Heart right ventricle (tissue), 16 donors: ENCODE results near the gene BOD1. TPM values are rescaled to one million over a fixed set of nuclear protein-coding genes. Genes with fewer than 3 reads are reported as not detected.

Experiments
- ATAC-seq, 8 donors: fragments of 200-7000 bp; cut with Tn5 transposase; one replicate each; pipeline ENCODE4 v1.9.1; 2020; ENCODE audit warnings: mild to moderate bottlenecking in 8 of 8, moderate library complexity in 8 of 8, moderate number of reproducible peaks in 1 of 8
- DNase-seq, 2 donors: peaks; one replicate each; pipeline ENCODE4 v3.0.0-alpha.2; 2020
- H3K27ac ChIP-seq, 10 donors: fragments of 200-600 bp; sonication (generic) in 2 of 10; one replicate each; pipeline versions ENCODE4 v1.5.0 to v1.8.0; 2020 to 2022; ENCODE audit warnings: mild to moderate bottlenecking in 3 of 10
- H3K27me3 ChIP-seq, 7 donors: fragments of 200-600 bp; one replicate each; pipeline ENCODE4 v1.8.0; 2021 to 2022; ENCODE audit warnings: mild to moderate bottlenecking in 2 of 7
- H3K36me3 ChIP-seq, 9 donors: fragments of 200-600 bp; sonication (generic) in 1 of 9; one replicate each; pipeline versions ENCODE4 v1.5.0 to v1.8.0; 2020 to 2022; ENCODE audit warnings: mild to moderate bottlenecking in 2 of 9
- H3K4me1 ChIP-seq, 9 donors: fragments of 200-600 bp; sonication (generic) in 1 of 9; one replicate each; pipeline versions ENCODE4 v1.5.0 to v1.8.0; 2020 to 2022; ENCODE audit warnings: mild to moderate bottlenecking in 4 of 9
- H3K4me3 ChIP-seq, 10 donors: fragments of 200-600 bp; sonication (generic) in 2 of 10; one replicate each; pipeline versions ENCODE4 v1.5.0 to v1.8.0; 2020 to 2022; ENCODE audit warnings: mild to moderate bottlenecking in 7 of 10, moderate library complexity in 2 of 10
- H3K9me3 ChIP-seq, 11 donors: fragments of 200-600 bp in 10 of 11; sonication (generic) in 2 of 11; one replicate each; pipeline versions ENCODE4 v1.5.0 to v1.8.0; 2013 to 2022; ENCODE audit warnings: mild to moderate bottlenecking in 2 of 11, control low read depth in 1 of 11, moderate library complexity in 1 of 11
- WGBS, 2 donors: extraction: QIAGEN DNeasy Blood & Tissue Kit; methylation state at CpG; one replicate each; pipeline ENCODE4 v1.1.7; 2013; ENCODE audit warnings: inconsistent platforms in 1 of 2; 5-methylcytosine and 5-hydroxymethylcytosine counted together
- intact Hi-C, 10 donors: fragments of 100-400 bp; cut with DNase I; formaldehyde crosslinking; loops; one replicate each; pipeline versions ENCODE4 v1.11.1 to v1.14.2; 2022
- polyA plus RNA-seq, 2 donors: library from polyadenylated mRNA; stranded (reverse); fragments of 200-250 nt; gene quantifications; one replicate each; pipeline ENCODE4 v1.2.3, GENCODE V29; 2013
- total RNA-seq, 10 donors: library from RNA; stranded (reverse); fragmentation: NEBNext Ultra II Directional in 3 of 10; extraction: Animal tissue kit (Norgen Biotek cat#: 25700) in 3 of 10; gene quantifications; one replicate each; pipeline versions ENCODE4 v1.2.1 to v1.2.4, GENCODE V29; 2021 to 2023
- TF ChIP-seq, protein P1 (sequence below), 9 donors: fragments of 200-600 bp; sonication (generic) in 2 of 9; IDR thresholded peaks; one replicate each; pipeline versions ENCODE4 v1.5.0 to v1.8.0; 2021 to 2022; ENCODE audit warnings: antibody characterized with exemption in 9 of 9, mild to moderate bottlenecking in 5 of 9, moderate library complexity in 1 of 9
- donor health status: Arrhythmogenic right ventricular cardiomyopathy.
- donor health status: ischemic (EF 13 %, LVEDD 7.1; RV severe dilation, severe dysfunction).
- donor health status: healthy with polysubstance abuse.
- donor health status: DM: no; HTN: yes; CAD: no.
- donor health status: DM: no; HTN: no; CAD: no.
- donor health status: ischemic (EF 25% LVEDD 6.9; RV normal size, moderate dysfunction).
- donor health status: ischemic (EF 25% LVEDD 5.7; RV mildly dilated, moderate dysfunction).
- donor health status: healthy.
- donor health status: DM: yes; HTN: yes; CAD: no.
- donor health status: Ischemic cardiomyopathy.
- donor health status: ischemic (EF 35%, LVEDD 5.7; RV mildly dilated, moderate dysfunction).
- donor health status: nonischemic (EF 11% LVEDD 7.7; RV severe dilation, severe dysfunction).
- donor health status: DM: yes; HTN: yes; CAD: no.
- donor health status: PGD.
- donor health status: ischemic (EF 29% LVEDD 5.4; RV normal size, mild dysfunction).
- donor health status: nonischemic (EF 23%, LVEDD 6.1; RV moderate dilation, normal function).

BOD1 gene
- total and polyA plus RNA-seq, 12 donors, result 20.2 to 54.3 (median 45.7) TPM

DNA sequence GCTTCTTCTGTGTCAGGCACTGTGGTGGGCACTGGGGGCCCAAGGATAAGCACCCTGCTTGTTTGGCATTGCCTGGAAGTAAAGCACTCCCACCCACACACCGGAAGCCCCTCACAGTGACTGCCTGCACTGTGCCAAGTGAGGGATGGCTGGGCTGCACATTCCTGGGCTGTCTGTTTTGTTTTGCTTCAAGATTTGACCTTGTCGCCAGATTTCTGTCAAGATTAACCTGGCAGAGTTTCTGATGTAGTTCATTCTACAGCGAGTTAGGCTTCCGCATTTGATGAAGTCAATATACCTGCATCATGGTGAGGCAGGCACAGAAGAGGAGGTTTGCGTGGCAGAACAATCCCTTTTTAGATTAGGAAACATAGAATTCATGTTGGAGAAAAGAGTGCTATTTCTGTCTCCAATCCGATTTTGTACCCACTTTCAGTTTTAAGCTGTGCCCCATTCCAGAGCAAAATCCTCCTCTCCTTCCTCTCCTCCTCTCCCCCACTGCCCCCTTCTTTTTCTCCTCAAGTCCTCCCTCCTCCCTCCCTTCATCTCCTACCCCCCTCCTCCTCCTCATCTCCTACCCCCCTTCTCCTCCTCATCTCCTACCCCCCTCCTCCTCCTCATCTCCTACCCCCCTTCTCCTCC, 14.4 kb upstream of the BOD1 start:
- 60 to 64% methylated on average over 6 of the region's 6 CpGs for WGBS, 2 donors
- H3K27me3 ChIP-seq, result no peaks in the 10 kb centered on the region
- TF ChIP-seq, protein P1, sequence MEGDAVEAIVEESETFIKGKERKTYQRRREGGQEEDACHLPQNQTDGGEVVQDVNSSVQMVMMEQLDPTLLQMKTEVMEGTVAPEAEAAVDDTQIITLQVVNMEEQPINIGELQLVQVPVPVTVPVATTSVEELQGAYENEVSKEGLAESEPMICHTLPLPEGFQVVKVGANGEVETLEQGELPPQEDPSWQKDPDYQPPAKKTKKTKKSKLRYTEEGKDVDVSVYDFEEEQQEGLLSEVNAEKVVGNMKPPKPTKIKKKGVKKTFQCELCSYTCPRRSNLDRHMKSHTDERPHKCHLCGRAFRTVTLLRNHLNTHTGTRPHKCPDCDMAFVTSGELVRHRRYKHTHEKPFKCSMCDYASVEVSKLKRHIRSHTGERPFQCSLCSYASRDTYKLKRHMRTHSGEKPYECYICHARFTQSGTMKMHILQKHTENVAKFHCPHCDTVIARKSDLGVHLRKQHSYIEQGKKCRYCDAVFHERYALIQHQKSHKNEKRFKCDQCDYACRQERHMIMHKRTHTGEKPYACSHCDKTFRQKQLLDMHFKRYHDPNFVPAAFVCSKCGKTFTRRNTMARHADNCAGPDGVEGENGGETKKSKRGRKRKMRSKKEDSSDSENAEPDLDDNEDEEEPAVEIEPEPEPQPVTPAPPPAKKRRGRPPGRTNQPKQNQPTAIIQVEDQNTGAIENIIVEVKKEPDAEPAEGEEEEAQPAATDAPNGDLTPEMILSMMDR (IDR thresholded peaks at IDR 0.05), result no peak
- H3K4me1 ChIP-seq, result peaks cover 0 to 8% (median 3%) of the 10 kb centered on the region in 9 donors
- no peak overlapping the region for H3K27ac ChIP-seq
- intact Hi-C loops, result loop anchor here in 2 of 10 donors (5.0 to 10.0 kb wide), 2 partner anchors 124 to 256 kb away; partner anchors contain the start of gene CPEB4 (in 1 of the 2)
- H3K36me3 ChIP-seq, result no peaks in the 10 kb centered on the region
- H3K4me3 ChIP-seq, result no peak overlapping the region
- ATAC-seq (no peak), DNase-seq (no peak)
- no peaks in the 10 kb centered on the region for H3K9me3 ChIP-seq

DNA sequence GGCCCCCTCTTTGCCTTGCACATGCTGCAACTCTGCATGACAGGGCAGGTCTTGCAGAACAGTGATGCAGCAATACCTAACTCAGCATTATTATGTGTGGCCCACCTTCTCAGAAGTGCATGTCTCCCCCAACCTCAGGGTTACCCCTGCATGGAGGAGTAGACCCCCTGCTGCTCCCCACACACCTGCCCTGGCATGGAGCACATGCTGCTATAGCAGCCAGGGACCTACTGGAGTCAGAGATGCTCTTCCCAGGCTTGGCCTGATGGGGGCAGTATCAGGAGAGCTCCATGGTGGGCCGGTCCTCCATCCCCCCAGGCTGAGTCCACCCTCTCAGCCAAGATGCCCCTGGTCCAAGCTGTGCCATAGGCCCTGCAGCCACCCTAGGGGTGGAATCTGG, 13.2 kb upstream of the BOD1 start:
- Histone ChIP-seq H3K27me3 (no peaks in the 10 kb centered on the region), H3K9me3 (no peaks in the 10 kb centered on the region), H3K27ac (no peak overlapping the region), H3K4me1 (peaks cover 0 to 16% (median 9%) of the 10 kb centered on the region in 9 donors), H3K4me3 (no peak overlapping the region), H3K36me3 (no peaks in the 10 kb centered on the region)
- intact Hi-C loops, result loop anchor here (5.0 to 10.0 kb wide), 7 partner anchors 125 to 685 kb away; partner anchors contain the start of gene CPEB4 (in 2 of the 10)
- TF ChIP-seq, protein P1 (IDR thresholded peaks at IDR 0.05), result peak in 5 of 9 donors; percentile 23 to 39 (median 25)
- DNase-seq, result no peak
- ATAC-seq, result peak in 1 of 8 donors; percentile 45
- WGBS, 2 donors, result 63 to 67% methylated on average over 1 of the region's 1 CpG

- no peak overlapping the region for H3K4me3 ChIP-seq
- peaks cover 0 to 16% (median 9%) of the 10 kb centered on the region in 9 donors for H3K4me1 ChIP-seq
- H3K9me3 ChIP-seq, result no peaks in the 10 kb centered on the region
- WGBS, 2 donors, result 87% methylated on average over 6 of the region's 6 CpGs
- DNase-seq (no peak), ATAC-seq (no peak)
- H3K36me3 ChIP-seq, result no peaks in the 10 kb centered on the region
- H3K27me3 ChIP-seq, result no peaks in the 10 kb centered on the region
- TF ChIP-seq, protein P1 (IDR thresholded peaks at IDR 0.05), result no peak
- intact Hi-C loops, result loop anchor here in 8 of 10 donors (5.0 to 10.0 kb wide), 6 partner anchors 126 to 686 kb away; partner anchors contain the start of gene CPEB4 (in 1 of the 8)
- no peak overlapping the region for H3K27ac ChIP-seq
These were observed 12.1 kb upstream of the BOD1 start for GRCh38 chr5:173628501-173628900.

DNA sequence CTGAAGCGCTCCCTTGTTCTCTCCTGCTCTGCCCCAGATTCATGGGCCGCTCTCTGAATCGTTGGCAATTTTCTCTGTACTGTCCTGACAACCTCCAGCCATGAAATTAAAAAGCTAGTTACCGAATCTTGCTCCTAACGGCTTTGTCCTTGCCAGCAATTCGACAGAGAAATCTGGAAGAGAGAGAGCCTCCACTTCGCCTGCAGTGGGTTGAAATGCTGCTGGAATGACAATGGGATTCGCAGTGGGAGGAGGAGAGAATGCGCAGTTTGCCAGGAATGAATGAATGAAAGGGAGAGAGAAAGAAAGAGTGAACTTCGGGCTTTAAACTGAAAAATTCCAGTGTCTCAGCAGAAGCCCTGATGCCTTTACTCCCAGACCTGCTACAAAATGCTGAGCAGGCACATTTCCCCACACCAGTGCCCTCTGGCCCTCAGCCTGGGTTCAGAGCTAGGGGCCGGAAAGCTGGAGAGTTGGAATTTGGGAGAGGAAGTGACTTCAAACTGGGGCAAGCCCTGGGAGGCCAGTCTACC, 11.5 kb upstream of the BOD1 start:
- no peak for DNase-seq
- TF ChIP-seq, protein P1 (IDR thresholded peaks at IDR 0.05), result no peak
- Histone ChIP-seq H3K27me3 (no peaks in the 10 kb centered on the region), H3K4me3 (no peak overlapping the region), H3K4me1 (peaks cover 0 to 16% (median 9%) of the 10 kb centered on the region in 9 donors), H3K36me3 (no peaks in the 10 kb centered on the region), H3K9me3 (no peaks in the 10 kb centered on the region), H3K27ac (no peak overlapping the region)
- no peak for ATAC-seq
- intact Hi-C loops, result loop anchor here in 8 of 10 donors (5.0 to 10.0 kb wide), 6 partner anchors 127 to 687 kb away; partner anchors contain the start of gene CPEB4 (in 1 of the 8)
- WGBS, 2 donors, result 68 to 69% methylated on average over 11 of the region's 11 CpGs
